GM12875 (cell line): ENCODE measurements around the gene C10orf67.

Source experiments
- H3K4me3 ChIP-seq: one replicate; pipeline ENCODE4 v1.5.1; 2011; ENCODE audit warnings: low read depth, low read length, control low read depth
- CTCF ChIP-seq: IDR thresholded peaks from 2 replicates; pipeline ENCODE4 v1.5.1; 2011; ENCODE audit warnings: low read depth, mild to moderate bottlenecking, control low read depth, inconsistent platforms, low read length, moderate library complexity, borderline replicate concordance; ENCODE audit not compliant: insufficient read depth

C10orf67 gene

GRCh38 chr10:23202779-23203178 is 141.8 kb downstream of the C10orf67 start:
- no peak for TF ChIP-seq CTCF

GRCh38 chr10:23201837-23202236 is 142.8 kb downstream of the C10orf67 start:
- H3K4me3 ChIP-seq: no peak overlapping the region
- TF ChIP-seq CTCF: no peak

More at GRCh38 chr10:23202779-23203178, 141.8 kb downstream of the C10orf67 start:
- no peak overlapping the region for H3K4me3 ChIP-seq

- TF ChIP-seq CTCF: no peak
- no peak overlapping the region for H3K4me3 ChIP-seq
These were observed 143.5 kb downstream of the C10orf67 start for GRCh38 chr10:23200997-23201652.

GRCh38 chr10:23200586-23200985 is 144.0 kb downstream of the C10orf67 start:
- no peak for TF ChIP-seq CTCF
- H3K4me3 ChIP-seq: no peak overlapping the region

- TF ChIP-seq CTCF: no peak
- no peak overlapping the region for H3K4me3 ChIP-seq
These were observed 144.7 kb downstream of the C10orf67 start for GRCh38 chr10:23199768-23200511.

- H3K4me3 ChIP-seq: no peak overlapping the region
- TF ChIP-seq CTCF: no peak
These were observed 145.4 kb downstream of the C10orf67 start for GRCh38 chr10:23198940-23199767.
